Measurements from ENCODE around the gene SPI1.

- TF ChIP-seq ZNF24 (tag by site-specific recombination; IDR thresholded peaks at IDR 0.05): no peak
- TF ChIP-seq ZSCAN4 (tag by site-specific recombination; IDR thresholded peaks at IDR 0.05): no peak
- TF ChIP-seq CTCF (tag by site-specific recombination; IDR thresholded peaks at IDR 0.05): no peak
- no peak for TF ChIP-seq ZNF76 (tag by site-specific recombination; IDR thresholded peaks at IDR 0.05; ENCODE audit: borderline replicate concordance, low read depth)
- no peak for TF ChIP-seq SP2 (tag by site-specific recombination; IDR thresholded peaks at IDR 0.05)
- no peak for TF ChIP-seq PBX3 (CRISPR knock-in tag; IDR thresholded peaks at IDR 0.05)
- no peak for TF ChIP-seq ZNF16 (tag by site-specific recombination; IDR thresholded peaks at IDR 0.05; ENCODE audit: low read depth)
- no peak for TF ChIP-seq ZNF274 (IDR thresholded peaks at IDR 0.05; ENCODE audit: low read length)
- TF ChIP-seq ZNF274 (tag by site-specific recombination; IDR thresholded peaks at IDR 0.05; ENCODE audit: borderline replicate concordance): no peak
- no peak for TF ChIP-seq ZNF660 (tag by site-specific recombination; IDR thresholded peaks at IDR 0.05)
Observed at GRCh38 chr11:47403571-47403970, 25.2 kb upstream of the SPI1 start.

Data from HEK293 (cell line).